ENCODE measurements around the gene ACOX1.

Gene ACOX1

DNA sequence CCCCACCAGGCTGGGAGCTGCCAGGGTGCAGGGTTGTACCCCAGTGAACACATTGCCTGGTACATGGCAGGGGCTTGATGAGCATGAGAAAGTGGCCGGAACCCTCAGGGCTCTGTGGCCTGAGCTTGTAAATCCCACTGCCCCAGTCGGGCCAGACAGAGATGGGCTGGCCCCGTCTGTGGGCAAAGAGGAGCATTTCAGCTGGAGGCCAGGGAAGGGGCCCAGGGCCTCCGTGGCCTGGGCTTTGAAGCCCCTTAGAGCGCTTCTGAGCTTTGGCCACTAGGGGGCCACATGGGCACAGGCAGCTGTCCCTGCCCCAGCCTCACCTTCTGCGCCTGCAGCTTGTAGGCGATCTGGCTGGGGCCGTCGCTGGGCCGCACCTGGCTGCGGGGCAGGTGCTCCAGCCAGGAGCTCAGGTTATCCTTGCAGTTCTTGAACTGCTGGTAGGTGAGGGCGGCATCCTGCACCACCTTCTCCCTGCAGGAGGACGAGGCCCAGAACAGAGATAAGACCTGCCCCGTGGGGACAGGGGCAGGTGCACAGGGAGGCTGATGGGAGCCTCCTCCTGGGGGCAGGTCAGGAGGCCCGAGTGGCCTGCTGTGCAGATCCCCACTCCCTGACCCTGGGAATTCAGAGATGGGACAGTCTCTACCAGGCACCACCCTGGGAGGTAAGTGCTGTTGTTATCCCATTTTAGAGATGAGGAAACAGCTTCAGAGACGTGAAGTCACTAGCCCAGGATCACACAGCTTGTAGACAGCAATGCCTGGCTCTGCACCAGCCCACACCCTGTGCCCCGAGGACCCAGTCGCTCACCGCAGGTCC lies 35.3 kb upstream of the ACOX1 start:
- Mint-ChIP-seq H3K27me3 (peaks cover 12% of the 10 kb centered on the region), H3K4me3 (no peak overlapping the region), H3K4me1 (ENCODE audit: low read depth) (no peaks in the 10 kb centered on the region), H3K27ac (no peak overlapping the region), H3K9me3 (no peaks in the 10 kb centered on the region), H3K36me3 (ENCODE audit: low read depth) (no peaks in the 10 kb centered on the region)
- intact Hi-C loops (cut with micrococcal nuclease) = loop anchor here (5.0 kb wide), 1 partner anchor 283 kb away; no protein-coding TSS in a partner anchor

DNA sequence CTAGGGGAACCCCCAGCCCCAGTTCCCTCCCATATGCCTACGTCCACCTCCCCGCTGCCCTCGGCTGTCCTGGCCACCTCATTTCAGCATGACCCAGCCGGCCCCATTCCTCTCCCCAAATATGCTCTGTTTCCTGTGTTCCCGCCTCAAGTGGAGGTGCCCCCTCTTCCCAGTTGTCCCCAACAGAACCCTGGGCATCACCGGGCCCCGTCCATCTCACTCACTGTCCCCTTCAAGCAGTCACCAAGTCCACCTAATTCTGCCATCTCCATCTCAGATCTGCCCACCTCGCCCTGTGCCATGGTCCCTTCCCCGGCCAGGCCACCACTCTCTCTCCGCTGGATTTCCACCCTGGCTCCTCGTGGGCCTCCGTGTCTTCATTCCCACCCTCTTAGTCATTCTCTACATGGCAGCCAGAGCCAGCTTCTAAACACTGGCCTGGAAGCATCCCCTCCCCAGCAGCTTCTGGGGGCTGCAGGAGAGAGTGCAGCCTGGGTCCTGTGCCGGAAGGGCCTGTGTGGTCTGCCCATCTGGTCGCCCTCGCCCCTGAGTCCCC lies 34.5 kb upstream of the ACOX1 start:
- Mint-ChIP-seq H3K4me1 (ENCODE audit: low read depth) (no peaks in the 10 kb centered on the region), H3K27me3 (peaks cover 12% of the 10 kb centered on the region), H3K27ac (no peak overlapping the region), H3K4me3 (no peak overlapping the region), H3K9me3 (no peaks in the 10 kb centered on the region), H3K36me3 (ENCODE audit: low read depth) (no peaks in the 10 kb centered on the region)
- intact Hi-C loops (cut with micrococcal nuclease) = loop anchor here (5.0 kb wide), 1 partner anchor 284 kb away; no protein-coding TSS in a partner anchor

DNA sequence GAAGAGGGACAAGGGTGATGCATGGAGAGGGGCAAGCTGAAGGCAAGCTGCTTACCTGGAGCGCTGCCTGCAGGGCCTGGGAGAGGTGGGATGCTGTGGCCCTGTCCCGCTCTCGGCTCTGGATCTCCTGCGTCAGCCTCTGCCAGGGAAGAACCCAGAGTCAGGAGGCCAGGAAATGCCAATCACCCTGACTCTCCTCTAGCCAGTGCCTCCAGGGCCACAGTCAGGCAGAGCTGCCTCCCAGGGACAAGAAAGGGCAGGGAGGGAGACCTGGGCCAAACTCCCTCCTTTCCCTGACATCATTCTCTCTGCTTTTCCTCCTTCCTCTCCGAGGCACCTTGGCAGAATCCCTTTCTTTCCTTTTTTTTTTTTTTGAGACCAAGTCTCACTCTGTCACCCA lies 33.0 kb upstream of the ACOX1 start:
- no peak overlapping the region for H3K4me3 Mint-ChIP-seq
- intact Hi-C loops (cut with micrococcal nuclease) = loop anchor here (5.0 kb wide), 1 partner anchor 285 kb away; no protein-coding TSS in a partner anchor
- H3K36me3 Mint-ChIP-seq (ENCODE audit: low read depth) = no peaks in the 10 kb centered on the region
- no peaks in the 10 kb centered on the region for H3K9me3 Mint-ChIP-seq
- H3K27ac Mint-ChIP-seq = no peak overlapping the region
- H3K27me3 Mint-ChIP-seq = peaks cover 12% of the 10 kb centered on the region
- no peaks in the 10 kb centered on the region for H3K4me1 Mint-ChIP-seq (ENCODE audit: low read depth)

GRCh38 chr17:76009969-76010661 lies 31.1 kb upstream of the ACOX1 start:
- H3K4me1 Mint-ChIP-seq (ENCODE audit: low read depth) = peaks cover 5% of the 10 kb centered on the region
- peaks cover 8% of the 10 kb centered on the region for H3K36me3 Mint-ChIP-seq (ENCODE audit: low read depth)
- H3K4me3 Mint-ChIP-seq = no peak overlapping the region
- no peaks in the 10 kb centered on the region for H3K9me3 Mint-ChIP-seq
- intact Hi-C loops (cut with micrococcal nuclease) = loop anchor here (5.0 kb wide), 1 partner anchor 287 kb away; no protein-coding TSS in a partner anchor
- H3K27me3 Mint-ChIP-seq = peaks cover 8% of the 10 kb centered on the region
- H3K27ac Mint-ChIP-seq = no peak overlapping the region

DNA sequence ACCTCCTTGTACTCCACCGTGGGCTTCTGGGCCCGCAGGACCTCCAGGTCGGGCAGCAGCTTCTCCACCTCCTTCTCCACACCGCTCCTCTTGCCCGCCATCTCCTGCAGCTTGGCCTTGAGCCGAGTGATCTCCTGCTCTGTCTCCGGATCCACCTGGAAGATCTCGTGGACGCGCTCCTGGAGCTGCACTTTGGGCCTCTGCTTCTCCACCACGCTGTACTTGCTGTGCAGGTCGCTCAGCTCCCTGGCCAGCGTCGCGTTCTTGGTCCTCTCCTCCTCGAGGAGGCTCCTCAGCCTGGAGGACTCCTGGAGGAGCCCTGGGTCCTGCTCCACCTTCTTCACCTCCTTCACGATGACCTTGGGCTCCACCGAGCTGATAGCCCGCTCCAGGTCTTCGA lies 30.5 kb upstream of the ACOX1 start:
- no peak overlapping the region for H3K27ac Mint-ChIP-seq
- no peak overlapping the region for H3K4me3 Mint-ChIP-seq
- H3K4me1 Mint-ChIP-seq (ENCODE audit: low read depth) = peaks cover 6% of the 10 kb centered on the region
- intact Hi-C loops (cut with micrococcal nuclease) = no loop called here
- peaks cover 15% of the 10 kb centered on the region for H3K36me3 Mint-ChIP-seq (ENCODE audit: low read depth)
- H3K27me3 Mint-ChIP-seq = peaks cover 7% of the 10 kb centered on the region
- H3K9me3 Mint-ChIP-seq = no peaks in the 10 kb centered on the region

- Mint-ChIP-seq H3K9me3 (no peaks in the 10 kb centered on the region), H3K36me3 (ENCODE audit: low read depth) (peaks cover 21% of the 10 kb centered on the region), H3K27ac (no peak overlapping the region), H3K4me3 (no peak overlapping the region), H3K4me1 (ENCODE audit: low read depth) (peaks cover 6% of the 10 kb centered on the region), H3K27me3 (peaks cover 4% of the 10 kb centered on the region)
- intact Hi-C loops (cut with micrococcal nuclease) = no loop called here
Observed at GRCh38 chr17:76008630-76009425, 29.9 kb upstream of the ACOX1 start.

DNA sequence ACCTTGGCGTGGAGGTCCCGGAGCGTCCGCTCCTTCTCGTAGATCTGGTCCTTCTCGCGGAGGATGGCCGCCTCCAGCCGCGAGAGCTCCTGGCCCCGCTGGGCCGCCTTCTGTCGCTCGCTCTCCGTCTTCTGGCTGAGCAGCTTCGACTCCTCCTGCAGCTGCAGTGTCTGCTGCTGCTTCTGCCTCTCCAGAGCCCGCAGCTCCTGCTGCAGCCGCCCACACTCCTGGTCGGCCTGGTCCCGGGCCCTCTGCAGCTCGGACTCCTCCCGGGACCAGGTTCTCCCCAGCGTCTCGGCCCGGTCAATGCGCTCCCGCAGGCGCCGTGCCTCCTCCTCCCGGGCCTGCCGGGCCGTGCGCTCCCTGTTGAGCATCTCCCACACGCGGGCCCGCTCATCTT lies 29.2 kb upstream of the ACOX1 start:
- Mint-ChIP-seq H3K36me3 (ENCODE audit: low read depth) (peaks cover 27% of the 10 kb centered on the region), H3K27ac (no peak overlapping the region), H3K9me3 (no peaks in the 10 kb centered on the region), H3K4me3 (no peak overlapping the region), H3K27me3 (no peaks in the 10 kb centered on the region), H3K4me1 (ENCODE audit: low read depth) (peaks cover 6% of the 10 kb centered on the region)
- intact Hi-C loops (cut with micrococcal nuclease) = no loop called here

DNA sequence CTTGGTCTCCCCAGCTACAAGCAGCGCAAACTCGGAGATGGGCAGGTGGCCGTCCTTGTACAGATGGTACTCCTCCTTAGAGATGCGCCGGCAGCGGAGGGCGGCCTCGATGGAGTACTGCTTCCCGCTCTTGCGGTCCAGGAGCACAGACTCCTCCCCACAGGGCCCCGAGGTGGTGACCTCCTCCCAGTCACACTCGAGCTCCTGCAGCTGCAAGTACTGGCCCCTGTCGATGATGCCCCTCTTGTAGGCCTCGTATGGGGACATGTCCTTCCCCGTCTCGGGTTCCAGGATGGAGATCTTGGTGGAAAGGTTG lies 28.8 kb upstream of the ACOX1 start:
- Mint-ChIP-seq H3K9me3 (no peaks in the 10 kb centered on the region), H3K4me1 (ENCODE audit: low read depth) (peaks cover 6% of the 10 kb centered on the region), H3K36me3 (ENCODE audit: low read depth) (peaks cover 31% of the 10 kb centered on the region), H3K4me3 (no peak overlapping the region), H3K27me3 (no peaks in the 10 kb centered on the region), H3K27ac (no peak overlapping the region)
- intact Hi-C loops (cut with micrococcal nuclease) = no loop called here

DNA sequence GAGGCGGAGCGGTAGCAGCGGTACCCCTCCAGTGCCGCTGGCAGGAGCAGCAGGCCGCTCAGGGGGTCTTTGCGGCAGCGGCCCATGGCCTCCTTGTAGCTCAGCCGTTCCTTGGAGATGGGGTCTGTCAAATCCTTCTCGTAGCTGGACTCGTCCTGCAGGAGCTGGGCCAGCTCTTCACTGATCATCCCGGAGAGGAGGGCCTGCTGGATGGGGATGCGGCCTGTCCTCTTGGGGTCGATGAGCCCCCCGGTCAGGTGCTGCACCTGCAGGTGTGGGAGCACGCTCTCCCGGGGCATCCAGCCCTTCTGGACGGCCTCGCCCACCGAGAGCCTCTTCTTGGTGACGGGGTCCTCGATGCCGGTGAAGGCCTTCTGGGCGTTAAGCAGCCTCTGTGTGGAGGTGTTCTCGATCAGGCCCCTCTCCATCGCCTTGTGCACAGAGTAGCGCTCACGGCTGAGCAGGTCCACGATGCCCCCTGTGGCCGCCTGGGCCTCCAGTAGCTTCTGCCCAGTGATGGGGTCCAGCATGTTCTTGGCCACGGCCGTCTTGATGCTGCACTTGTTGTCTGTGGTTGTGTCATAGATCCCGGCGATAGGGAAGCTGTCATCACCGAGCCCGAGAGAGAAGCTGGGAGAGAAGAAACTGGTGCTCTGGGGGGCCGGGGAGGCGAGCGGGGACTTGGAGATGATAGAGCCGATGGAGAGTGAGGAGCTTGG lies 28.3 kb upstream of the ACOX1 start:
- Mint-ChIP-seq H3K36me3 (ENCODE audit: low read depth) (peaks cover 36% of the 10 kb centered on the region), H3K9me3 (no peaks in the 10 kb centered on the region), H3K27me3 (no peaks in the 10 kb centered on the region), H3K4me1 (ENCODE audit: low read depth) (peaks cover 6% of the 10 kb centered on the region), H3K27ac (no peak overlapping the region), H3K4me3 (no peak overlapping the region)
- intact Hi-C loops (cut with micrococcal nuclease) = no loop called here

GRCh38 chr17:76005263-76006149 lies 26.5 kb upstream of the ACOX1 start:
- intact Hi-C loops (cut with micrococcal nuclease) = loop anchor here (1.0 kb wide), 1 partner anchor 100 kb away; no protein-coding TSS in a partner anchor
- Mint-ChIP-seq H3K27me3 (no peaks in the 10 kb centered on the region), H3K27ac (no peak overlapping the region), H3K9me3 (no peaks in the 10 kb centered on the region), H3K4me3 (no peak overlapping the region), H3K36me3 (ENCODE audit: low read depth) (peaks cover 51% of the 10 kb centered on the region), H3K4me1 (ENCODE audit: low read depth) (peaks cover 6% of the 10 kb centered on the region)

DNA sequence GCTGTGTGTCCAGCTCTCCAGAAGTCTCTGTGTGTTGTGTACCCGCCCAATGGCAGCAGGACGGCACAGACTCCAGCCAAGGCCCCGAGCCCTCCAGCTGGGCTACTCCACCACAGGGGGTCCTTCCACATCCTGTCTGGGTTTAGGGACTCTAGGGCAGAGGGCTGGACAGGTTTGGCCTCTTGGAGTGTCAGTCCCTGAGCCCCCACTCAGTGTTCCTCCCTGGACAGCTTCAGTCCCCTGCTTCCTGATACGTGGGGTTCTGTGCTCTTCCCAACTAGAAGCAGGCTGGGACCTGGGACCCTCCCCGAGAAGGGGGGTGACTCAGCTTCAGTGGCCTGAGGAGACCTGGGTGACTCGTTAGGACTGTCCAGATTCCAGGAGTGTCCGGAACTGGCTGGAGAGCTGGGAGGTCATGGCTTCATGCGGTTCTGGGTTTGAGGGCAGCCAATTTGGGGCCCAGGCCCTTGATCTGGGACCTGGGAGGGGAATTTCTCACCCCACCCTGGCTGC lies 25.8 kb upstream of the ACOX1 start:
- Mint-ChIP-seq H3K27ac (no peak overlapping the region), H3K4me1 (ENCODE audit: low read depth) (peaks cover 6% of the 10 kb centered on the region), H3K4me3 (no peak overlapping the region), H3K9me3 (no peaks in the 10 kb centered on the region), H3K36me3 (ENCODE audit: low read depth) (peaks cover 51% of the 10 kb centered on the region), H3K27me3 (no peaks in the 10 kb centered on the region)
- intact Hi-C loops (cut with micrococcal nuclease) = loop anchor here (1.0 kb wide), 1 partner anchor 100 kb away; no protein-coding TSS in a partner anchor

GRCh38 chr17:76003915-76004314 lies 24.9 kb upstream of the ACOX1 start:
- Mint-ChIP-seq H3K4me1 (ENCODE audit: low read depth) (peaks cover 6% of the 10 kb centered on the region), H3K4me3 (no peak overlapping the region), H3K27me3 (no peaks in the 10 kb centered on the region), H3K27ac (no peak overlapping the region), H3K9me3 (no peaks in the 10 kb centered on the region), H3K36me3 (ENCODE audit: low read depth) (peaks cover 51% of the 10 kb centered on the region)
- intact Hi-C loops (cut with micrococcal nuclease) = no loop called here

Measured in dendritic cell treated with granulocyte-macrophage colony-stimulating factor and Interleukin-4, amounts not matched to agents 40 ng/mL and 50 ng/mL, for 4 days (primary cell).